Adipose tissue (tissue), 3 donors: Measurements from ENCODE around the gene ETV5. TPM values are rescaled to one million over a fixed set of nuclear protein-coding genes. Genes with fewer than 3 reads are reported as not detected.
"Not testable (repeated sequence)": the region's sequence is repeated elsewhere in the genome, so short reads cannot be mapped to it uniquely, and the experiment has no call there.

ENCODE experiments used
- H3K27ac ChIP-seq: one replicate; pipeline ENCODE4 v1.5.1; 2013; ENCODE audit warnings: low read depth, low read length
- WGBS, 3 donors: extraction: QIAGEN DNeasy Blood & Tissue Kit; methylation state at CpG; one replicate each; pipeline ENCODE4 v1.1.7; 2013; 5-methylcytosine and 5-hydroxymethylcytosine counted together
- polyA plus RNA-seq, 3 donors: library from polyadenylated mRNA; stranded (reverse); fragments of 200-250 nt; gene quantifications; one replicate each; pipeline ENCODE4 v1.2.3, GENCODE V29; 2013
- donor health status: healthy with polysubstance abuse.
- donor health status: Bipolar disorder and iron deficiency.
- donor health status: healthy.

Gene ETV5
- polyA plus RNA-seq, 3 donors: 2.9 to 4.7 (median 3.4) TPM

DNA sequence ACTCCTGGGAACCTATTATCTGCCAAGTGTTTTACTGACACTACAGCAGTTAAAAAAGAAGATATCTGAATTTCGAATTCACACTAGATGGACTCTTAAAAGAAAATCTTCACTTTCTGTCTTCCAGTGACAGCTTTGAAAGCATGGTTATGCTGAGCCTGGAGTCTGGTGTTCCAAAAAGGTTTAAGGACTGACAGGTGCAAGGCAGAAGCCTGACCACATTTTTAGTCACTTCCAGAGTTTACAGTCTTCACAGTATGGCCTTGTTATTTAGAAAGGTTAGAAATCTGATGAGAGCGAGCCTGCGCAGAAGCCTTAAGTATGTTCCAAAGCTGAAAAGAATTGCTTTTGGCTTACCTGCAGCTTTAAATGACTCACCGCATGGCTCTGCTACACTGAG lies 59.9 kb downstream of the ETV5 start:
- WGBS, 3 donors: 96 to 97% (median 96%) methylated on average over 4 of the region's 4 CpGs
- no peak overlapping the region for H3K27ac ChIP-seq

DNA sequence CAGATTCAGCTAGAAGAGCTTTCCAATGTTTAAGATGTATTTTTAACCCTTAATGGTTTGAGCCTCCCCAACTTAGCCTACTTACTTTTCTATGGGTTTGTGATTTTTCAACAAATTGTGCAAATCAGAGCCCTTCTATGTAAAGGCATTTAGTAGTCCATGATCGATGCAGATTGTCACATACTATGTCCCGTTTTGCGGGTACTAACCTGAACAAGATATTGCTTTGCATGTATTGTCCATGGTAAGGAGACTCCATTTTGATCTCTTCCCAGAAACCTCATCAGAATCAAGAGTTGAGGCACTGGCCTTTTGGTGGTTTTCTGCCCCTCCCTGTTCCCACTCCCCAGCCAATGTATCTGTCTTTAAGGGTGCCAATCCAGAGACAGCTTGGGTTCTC lies 60.8 kb downstream of the ETV5 start:
- WGBS, 3 donors: 93 to 98% (median 96%) methylated on average over 3 of the region's 3 CpGs

DNA sequence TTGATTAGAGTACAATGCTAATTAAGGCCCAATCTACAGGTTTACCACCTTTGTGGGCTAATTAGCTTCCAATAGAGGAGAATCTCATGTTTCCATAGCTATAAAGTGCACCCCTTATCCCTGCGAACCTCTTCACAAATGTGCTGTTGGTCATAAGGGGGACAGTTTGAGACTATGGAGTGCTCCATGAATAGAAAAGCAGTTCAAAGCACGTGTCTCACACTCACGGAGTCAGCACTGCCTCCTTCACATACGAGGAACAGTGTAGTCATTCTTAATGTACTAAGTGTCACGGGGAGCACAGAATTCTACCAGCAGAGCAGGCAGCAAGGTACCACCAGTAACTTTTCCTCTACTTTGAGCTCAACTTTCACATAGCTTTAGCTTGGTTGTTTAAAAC lies 62.1 kb downstream of the ETV5 start:
- H3K27ac ChIP-seq: no peak overlapping the region
- WGBS, 3 donors: 90 to 94% (median 91%) methylated on average over 5 of the region's 5 CpGs

More for the DNA sequence above, 60.8 kb downstream of the ETV5 start:
- no peak overlapping the region for H3K27ac ChIP-seq

DNA sequence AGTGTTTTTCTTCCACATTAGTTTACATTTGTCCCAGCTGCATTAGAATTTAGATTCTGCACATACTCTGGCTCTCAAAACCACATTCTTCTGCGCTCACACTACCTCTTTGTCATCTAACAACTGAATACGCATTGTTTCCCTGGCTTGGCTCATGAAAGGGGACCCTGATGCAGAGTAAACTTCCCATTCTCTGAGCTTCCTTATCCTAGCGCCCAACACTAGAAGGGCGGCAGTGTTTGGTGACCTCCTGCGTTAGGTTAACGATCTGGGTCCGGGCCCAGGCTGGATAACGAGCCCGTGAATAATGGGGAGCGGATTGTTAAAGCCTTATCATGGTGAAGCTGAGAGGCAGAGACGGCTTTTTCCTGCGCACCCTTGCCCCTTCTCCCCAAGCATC lies 63.9 kb downstream of the ETV5 start:
- no peak overlapping the region for H3K27ac ChIP-seq
- WGBS, 3 donors: 30 to 65% (median 53%) methylated on average over 12 of the region's 12 CpGs

DNA sequence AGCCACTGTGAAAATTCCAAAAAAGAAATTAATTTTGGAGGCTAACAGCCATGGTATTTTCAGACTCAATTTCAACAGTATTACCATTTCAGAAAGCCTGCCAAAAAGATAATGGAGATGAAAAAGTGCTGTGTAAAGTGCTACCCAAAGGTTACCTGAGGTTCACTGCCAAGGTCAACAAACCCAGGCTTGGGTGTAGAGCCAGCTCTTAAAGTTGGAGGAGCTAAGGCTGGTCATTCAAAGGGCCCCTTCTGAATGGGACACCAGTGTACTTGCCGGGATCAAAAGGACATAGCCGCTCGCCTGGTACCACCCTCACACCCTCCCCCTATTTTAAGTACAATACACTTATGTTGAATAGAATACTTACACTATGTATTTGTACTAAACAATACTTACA lies 64.5 kb downstream of the ETV5 start:
- no peak overlapping the region for H3K27ac ChIP-seq
- WGBS, 3 donors: 59 to 96% (median 85%) methylated on average over 3 of the region's 3 CpGs

DNA sequence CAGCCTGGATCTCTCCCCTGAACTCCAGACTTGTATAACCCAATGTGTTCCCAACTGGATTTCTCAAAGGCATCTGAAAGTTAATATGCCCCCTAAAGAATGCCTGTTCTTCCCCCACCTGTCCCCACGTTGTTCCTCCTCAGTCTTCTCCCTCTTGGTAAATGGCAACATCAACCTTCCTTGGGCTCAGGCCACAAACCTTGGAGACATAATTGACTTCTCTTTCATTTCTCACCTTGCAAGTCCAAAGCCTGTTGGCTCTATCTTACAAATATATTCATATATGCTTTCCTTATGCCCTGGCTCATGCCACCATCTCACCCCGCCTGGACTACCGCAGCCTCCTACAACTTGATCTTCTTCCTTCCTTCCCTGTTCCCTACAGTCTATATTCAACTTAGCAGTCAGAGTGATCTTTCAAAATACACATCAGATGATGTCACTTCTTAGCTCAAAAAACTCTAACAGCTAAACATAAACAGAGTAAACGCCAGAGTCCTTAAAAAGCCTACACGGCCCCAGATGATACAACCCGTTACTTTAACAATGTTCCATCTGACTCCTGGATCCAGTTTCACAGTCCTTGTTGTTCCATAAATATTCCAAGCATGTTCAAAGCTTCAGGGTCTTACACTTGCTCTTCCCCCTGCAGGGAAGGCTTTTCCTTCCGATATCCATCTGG lies 66.2 kb downstream of the ETV5 start:
- 70 to 87% (median 77%) methylated on average over 7 of the region's 7 CpGs for WGBS, 3 donors
- H3K27ac ChIP-seq: no peak overlapping the region

DNA sequence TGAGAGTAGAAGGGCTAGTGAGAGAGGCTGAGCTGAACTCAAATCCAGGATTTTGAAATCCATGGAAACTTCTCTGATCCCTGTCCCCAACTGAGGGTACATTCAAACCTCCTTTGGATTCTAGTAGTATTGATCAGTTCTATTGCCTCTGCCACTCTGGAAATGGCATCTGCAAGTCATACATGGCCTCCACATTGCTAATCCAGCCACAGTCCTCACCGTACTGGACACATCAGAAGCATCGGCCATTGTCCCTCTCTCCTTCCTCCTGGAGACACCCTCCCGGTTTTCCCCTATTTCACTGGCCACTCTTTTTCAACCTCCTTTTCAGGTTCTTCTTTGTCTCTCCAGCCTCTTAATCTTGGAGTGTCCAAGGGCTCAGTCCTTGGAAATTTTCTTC lies 66.9 kb downstream of the ETV5 start:
- H3K27ac ChIP-seq: no peak overlapping the region
- 90 to 95% (median 94%) methylated on average over 3 of the region's 3 CpGs for WGBS, 3 donors

DNA sequence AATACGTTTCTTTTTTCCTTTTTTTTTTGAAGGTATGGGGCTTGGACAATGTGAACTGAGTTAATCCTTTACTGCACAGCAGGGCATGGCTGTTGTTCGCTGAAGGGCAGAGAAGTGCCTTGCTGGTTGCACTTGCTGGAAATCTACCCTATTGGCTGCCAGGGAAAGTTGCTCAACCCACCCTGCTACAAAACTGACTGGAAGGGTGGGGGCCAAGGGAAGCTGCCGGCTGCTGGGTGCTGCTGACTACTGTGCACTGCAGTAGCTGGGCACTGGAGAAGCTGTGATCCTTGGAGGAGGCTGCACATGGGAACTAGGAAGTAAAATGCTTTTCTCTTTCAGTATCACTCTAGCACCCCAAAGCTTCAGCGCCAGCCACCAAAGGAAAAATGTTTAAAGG lies 70.5 kb downstream of the ETV5 start:
- WGBS, 3 donors: 70 to 78% (median 71%) methylated on average over 4 of the region's 4 CpGs
- no peak overlapping the region for H3K27ac ChIP-seq

DNA sequence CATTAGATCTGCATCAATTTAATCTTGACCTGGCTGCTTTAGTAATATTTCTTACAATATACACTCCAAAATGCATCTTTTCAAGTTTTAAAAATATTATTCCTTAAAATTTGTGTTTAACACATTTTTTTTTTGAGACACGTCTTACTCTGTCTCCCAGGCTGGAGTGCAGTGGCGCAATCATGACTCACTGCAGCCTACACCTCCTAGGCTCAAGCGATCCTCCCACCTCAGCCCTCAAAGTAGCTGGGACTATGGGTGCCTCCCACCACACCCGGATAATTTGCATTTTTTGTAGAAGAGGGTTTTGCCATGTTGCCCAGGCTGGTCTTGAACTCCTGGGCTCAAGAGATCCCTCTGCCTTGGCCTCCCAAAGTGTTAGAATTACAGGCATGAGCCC lies 73.6 kb downstream of the ETV5 start:
- WGBS, 3 donors: 57 to 82% (median 61%) methylated on average over 4 of the region's 4 CpGs
- H3K27ac ChIP-seq: no peak overlapping the region

DNA sequence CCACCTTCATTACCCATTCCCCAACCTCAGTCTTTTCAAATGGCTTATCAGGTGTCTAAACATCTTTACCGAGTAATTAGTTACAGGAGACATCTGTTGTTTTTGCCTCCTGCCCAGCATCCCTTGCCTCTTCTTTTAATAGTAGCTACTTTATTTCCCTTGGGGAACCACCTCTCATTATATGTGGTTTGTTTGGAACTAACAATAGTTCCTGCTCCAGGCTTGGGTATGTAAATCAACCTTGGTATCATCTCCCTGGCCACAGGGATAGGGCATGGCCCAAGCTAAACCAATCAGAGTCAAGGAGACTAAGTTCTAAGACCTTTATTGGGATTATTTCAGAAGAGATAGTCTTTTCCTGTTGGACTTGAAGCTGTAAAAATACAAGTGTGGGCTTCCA lies 76.6 kb downstream of the ETV5 start:
- H3K27ac ChIP-seq: no peak overlapping the region
- 75 to 89% (median 78%) methylated on average over 1 of the region's 1 CpG for WGBS, 3 donors

DNA sequence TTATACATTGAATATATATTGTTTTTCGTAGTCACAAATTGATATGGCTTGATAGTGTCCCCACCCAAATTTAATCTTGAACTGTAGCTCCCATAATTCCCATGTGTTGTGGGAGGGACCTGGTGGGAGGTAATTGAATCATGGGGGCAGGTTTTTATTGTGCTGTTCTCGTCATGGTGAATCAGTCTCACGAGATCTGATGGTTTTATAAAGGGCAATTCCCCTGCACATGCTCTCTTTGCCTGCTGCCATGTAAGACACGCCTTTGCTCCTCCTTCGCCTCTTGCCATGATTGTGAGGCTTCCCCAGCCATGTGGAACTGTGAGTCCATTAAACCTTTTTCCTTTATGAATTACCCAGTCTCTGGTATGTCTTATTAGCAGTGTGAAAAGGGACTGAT lies 82.9 kb downstream of the ETV5 start:
- not testable (repeated sequence) for H3K27ac ChIP-seq
- WGBS, 3 donors: 89 to 96% (median 90%) methylated on average over 5 of the region's 5 CpGs

DNA sequence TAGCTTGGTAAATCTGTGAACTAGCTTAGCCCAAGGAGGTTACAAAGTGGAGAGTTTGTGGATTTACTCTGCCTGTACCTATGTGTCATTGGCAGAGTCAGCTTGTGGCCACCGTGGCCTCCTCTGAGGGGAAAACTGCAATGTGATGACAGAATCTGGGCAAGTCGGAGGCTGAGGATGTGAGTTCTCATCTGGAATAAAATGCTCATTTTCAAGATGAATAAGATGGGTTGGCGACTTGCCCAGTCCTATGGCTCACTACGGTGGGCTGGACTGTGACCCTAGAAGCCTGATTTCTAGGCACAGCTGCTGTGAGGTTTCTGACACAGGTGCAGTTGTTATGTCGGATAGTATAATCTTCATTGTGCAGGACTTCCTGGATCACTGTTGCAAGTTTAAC lies 83.7 kb downstream of the ETV5 start:
- no peak overlapping the region for H3K27ac ChIP-seq
- 36 to 47% (median 37%) methylated on average over 5 of the region's 5 CpGs for WGBS, 3 donors

DNA sequence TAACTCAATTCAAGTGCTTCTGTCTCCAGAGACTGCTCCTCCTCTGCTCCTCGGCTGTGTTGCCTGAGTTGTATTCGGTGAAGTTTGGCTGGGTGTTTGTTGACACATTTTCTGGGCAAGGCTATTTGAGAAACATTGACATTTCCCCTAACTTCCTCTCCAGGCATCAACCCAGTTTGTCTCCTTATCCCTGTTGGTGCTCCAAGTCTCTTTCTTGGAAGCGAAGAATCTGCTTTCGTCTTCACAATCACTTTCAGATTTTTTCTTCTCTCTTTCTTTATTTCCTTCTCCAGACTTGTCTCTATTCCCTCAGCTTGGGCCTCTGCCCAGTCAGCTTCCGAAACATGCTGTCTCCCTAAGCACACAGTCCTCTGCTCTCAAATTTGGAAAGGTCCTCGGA lies 84.7 kb downstream of the ETV5 start:
- no peak overlapping the region for H3K27ac ChIP-seq
- 47 to 59% (median 57%) methylated on average over 6 of the region's 6 CpGs for WGBS, 3 donors

DNA sequence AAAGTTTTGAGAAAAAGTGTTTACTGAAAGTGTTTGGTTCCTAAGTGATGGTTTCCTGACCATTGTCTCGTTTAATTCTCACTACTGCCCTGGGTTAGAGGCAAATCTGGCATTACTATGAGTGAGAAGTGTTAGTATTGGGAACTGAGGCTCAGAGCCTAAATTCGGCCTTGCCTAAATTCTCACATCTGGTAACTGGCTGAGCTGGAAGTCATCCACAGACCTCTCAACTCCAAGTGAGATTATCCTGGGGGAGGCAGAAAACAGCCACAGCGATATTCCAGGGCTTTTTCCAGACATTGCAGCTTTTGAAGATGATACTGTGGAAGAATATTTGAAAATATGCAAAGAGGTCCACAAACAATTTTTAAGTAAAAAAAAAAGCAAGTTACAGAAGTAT lies 86.0 kb downstream of the ETV5 start:
- H3K27ac ChIP-seq: no peak overlapping the region
- WGBS, 3 donors: 60 to 78% (median 66%) methylated on average over 3 of the region's 3 CpGs

DNA sequence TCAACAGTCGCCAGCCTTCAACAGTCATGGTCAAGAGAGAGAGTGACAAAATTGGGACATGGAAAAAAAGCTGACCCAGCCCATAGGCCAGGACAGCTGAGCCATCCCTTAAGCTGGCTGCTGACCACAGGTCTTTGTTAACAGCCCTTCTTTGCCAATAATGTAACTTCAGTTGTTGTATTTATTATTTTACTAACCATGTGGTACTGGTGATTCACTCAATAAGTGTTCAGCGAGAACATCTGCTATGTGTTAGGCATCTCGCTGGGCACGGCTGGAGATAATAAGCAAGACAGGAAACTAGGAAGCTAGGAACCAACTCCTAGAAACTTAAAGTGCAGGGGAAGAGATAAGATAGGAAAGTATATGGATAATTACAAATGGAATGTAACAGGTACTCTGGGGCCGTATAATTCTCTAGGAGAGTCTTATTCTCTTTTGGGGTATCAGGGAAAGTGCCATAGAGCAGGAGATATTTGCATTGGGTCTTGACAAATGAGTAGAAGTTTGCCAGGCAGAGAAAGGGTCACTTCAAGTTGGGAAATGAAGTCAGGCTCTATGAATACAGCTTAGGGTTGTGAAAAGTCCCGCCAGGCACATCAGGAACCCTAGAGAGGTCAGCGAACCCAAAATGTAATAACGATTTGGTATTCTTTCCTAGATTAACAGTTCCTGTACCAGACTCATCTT lies 87.1 kb downstream of the ETV5 start:
- WGBS, 3 donors: 79 to 91% (median 83%) methylated on average over 8 of the region's 8 CpGs
- no peak overlapping the region for H3K27ac ChIP-seq

DNA sequence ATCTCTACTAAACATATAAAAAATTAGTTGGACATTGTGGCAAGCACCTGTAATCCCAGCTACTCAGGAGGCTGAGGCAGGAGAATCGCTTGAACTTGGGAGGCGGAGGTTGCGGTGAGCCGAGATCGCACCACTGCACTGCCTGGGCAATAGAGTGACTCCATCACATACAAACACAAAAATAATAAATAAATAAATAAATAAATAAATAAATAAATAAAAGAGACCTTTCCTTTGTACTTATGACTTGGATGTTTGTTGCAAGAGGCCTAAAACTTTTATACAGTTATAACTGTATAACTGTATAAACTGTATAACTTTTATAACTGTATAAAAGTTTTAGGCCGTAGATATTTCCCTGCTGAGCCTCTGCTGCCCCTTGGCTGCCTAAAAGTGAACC lies 87.6 kb downstream of the ETV5 start:
- WGBS, 3 donors: 87 to 96% (median 95%) methylated on average over 6 of the region's 6 CpGs
- H3K27ac ChIP-seq: not testable (repeated sequence)

DNA sequence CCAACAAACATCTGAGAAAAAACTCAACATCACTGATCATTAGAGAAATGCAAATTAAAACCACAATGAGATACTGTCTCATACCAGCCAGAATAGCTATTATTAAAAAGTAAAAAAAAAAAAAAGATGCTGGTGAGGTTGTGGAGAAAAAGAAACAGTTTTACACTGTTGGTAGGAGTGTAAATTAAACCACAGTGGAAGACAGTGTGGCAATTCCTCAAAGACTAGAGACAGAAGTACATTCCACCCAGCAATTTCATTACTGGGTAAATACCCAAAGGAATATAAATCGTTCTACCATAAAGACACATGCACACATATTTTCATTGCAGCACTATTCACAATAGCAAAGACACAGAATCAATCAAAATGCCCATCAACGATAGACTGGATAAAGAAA lies 89.6 kb downstream of the ETV5 start:
- WGBS, 3 donors: 76 to 84% (median 80%) methylated on average over 2 of the region's 2 CpGs
- H3K27ac ChIP-seq: not testable (repeated sequence)

DNA sequence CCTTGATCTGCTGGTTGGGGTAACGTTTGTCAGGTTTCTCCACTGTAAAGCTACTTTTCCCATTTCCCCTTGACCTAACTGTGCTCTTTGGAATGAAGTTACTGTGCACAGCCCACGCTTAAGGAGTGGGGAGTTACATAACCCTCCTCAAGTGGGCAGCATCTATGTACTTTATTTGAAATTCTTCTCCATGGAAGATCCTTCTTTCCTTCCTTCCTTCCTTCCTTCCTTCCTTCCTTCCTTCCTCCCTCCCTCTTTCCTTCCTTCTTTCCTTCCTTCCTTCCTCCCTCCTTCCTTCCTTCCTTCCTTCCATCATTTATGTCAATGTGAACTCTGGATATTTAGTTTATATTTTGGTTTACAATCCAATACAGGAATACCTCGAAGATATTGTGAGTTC lies 94.0 kb downstream of the ETV5 start:
- 69 to 81% (median 73%) methylated on average over 3 of the region's 3 CpGs for WGBS, 3 donors
- no peak overlapping the region for H3K27ac ChIP-seq

DNA sequence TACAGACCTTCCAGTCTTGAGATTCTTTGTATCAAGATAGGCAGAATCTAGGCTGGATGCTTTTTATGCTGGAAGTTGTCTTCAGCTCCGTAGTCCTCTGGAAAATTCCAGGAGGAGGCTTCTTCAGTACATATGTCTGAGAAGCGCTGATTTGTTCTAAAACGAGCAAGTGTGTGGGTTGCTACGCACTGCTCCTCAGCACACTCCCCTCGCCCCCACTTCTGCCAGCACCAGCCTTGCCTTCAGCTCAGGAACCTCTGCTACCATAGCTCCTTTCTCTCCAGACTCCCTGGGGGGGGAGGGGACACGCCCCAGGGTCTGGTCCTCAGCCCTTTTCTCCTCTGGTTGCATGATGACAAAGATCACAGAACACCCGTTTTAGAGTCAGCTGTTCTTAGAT lies 95.6 kb downstream of the ETV5 start:
- H3K27ac ChIP-seq: no peak overlapping the region
- 71 to 77% (median 75%) methylated on average over 7 of the region's 7 CpGs for WGBS, 3 donors

DNA sequence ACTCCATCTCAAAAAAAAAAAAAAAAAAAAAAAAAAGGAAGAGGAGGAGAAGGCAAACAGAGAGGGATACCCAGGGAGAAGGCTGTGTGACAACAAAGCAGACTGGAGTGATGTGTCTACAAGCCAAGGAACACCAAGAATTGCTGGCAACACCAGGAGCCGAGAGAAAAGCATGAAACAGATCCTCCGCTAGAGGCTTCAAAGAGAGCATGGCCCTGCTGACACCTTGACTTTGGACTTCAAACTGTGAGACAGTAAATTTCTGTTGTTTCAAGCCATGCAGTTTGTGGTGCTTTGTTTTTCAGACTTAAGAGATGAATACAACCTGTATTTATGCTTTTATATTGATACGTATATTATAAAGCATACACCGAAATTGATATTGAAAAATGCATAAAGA lies 96.8 kb downstream of the ETV5 start:
- 83 to 97% (median 97%) methylated on average over 4 of the region's 4 CpGs for WGBS, 3 donors

More for the DNA sequence above, 96.8 kb downstream of the ETV5 start:
- H3K27ac ChIP-seq: no peak overlapping the region
